SK-N-SH (cell line): Measurements from ENCODE around the gene IPO11.

Experiments
- GABPA ChIP-seq: IDR thresholded peaks from 2 replicates; pipeline ENCODE4 v1.4.0; 2012; ENCODE audit warnings: low read depth, mild to moderate bottlenecking
- MXI1 ChIP-seq: IDR thresholded peaks from 2 replicates; pipeline ENCODE4 v1.6.1; 2012; ENCODE audit warnings: mild to moderate bottlenecking, low read depth, low read length, improper control_type of control experiment
- POLR2AphosphoS5 ChIP-seq: IDR thresholded peaks from 2 replicates; pipeline ENCODE4 v1.6.1; 2012; ENCODE audit warnings: low read depth, low read length
- TAF1 ChIP-seq: IDR thresholded peaks from 2 replicates; pipeline ENCODE4 v1.6.1; 2012; ENCODE audit warnings: low read depth, mild to moderate bottlenecking, low read length, moderate library complexity, borderline replicate concordance
- TCF12 ChIP-seq: IDR thresholded peaks from 2 replicates; pipeline ENCODE4 v1.4.0; 2012
- TEAD4 ChIP-seq: IDR thresholded peaks from 2 replicates; pipeline ENCODE4 v1.4.0; 2012; ENCODE audit warnings: mild to moderate bottlenecking, borderline replicate concordance; ENCODE audit not compliant: insufficient read depth
- TF ChIP-seq, protein P1 (sequence below): fragments of 200-600 bp; sonication (generic); IDR thresholded peaks from 2 replicates; pipeline ENCODE4 v1.6.1; 2017; ENCODE audit warnings: antibody characterized with exemption, mild to moderate bottlenecking, moderate library complexity
- TF ChIP-seq, protein P2 (sequence below): IDR thresholded peaks from 2 replicates; pipeline ENCODE4 v1.4.0; 2012; ENCODE audit warnings: low read depth
- TF ChIP-seq, protein P3 (sequence below): IDR thresholded peaks from 2 replicates; pipeline ENCODE4; 2012

DNA sequence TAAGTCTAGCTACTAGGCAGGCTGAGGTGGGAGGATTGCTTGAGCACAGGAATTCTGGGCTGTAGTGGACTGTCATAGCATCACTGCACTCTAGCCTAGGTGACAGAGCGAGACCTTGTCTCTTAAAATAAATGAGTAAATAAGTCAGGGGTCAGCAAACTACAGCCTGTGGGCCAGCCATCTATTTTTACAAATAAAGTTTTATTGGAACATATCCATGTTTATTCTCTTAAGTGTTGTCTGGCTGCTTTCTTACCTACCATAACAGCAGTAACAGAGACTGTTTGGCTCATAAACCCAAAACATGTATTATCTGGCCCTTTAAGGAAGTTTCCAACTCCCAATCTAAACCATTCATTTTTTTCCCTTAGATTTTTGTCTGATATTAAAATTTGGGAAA is 38.5 kb upstream of the IPO11 start:
- TF ChIP-seq, protein P1, sequence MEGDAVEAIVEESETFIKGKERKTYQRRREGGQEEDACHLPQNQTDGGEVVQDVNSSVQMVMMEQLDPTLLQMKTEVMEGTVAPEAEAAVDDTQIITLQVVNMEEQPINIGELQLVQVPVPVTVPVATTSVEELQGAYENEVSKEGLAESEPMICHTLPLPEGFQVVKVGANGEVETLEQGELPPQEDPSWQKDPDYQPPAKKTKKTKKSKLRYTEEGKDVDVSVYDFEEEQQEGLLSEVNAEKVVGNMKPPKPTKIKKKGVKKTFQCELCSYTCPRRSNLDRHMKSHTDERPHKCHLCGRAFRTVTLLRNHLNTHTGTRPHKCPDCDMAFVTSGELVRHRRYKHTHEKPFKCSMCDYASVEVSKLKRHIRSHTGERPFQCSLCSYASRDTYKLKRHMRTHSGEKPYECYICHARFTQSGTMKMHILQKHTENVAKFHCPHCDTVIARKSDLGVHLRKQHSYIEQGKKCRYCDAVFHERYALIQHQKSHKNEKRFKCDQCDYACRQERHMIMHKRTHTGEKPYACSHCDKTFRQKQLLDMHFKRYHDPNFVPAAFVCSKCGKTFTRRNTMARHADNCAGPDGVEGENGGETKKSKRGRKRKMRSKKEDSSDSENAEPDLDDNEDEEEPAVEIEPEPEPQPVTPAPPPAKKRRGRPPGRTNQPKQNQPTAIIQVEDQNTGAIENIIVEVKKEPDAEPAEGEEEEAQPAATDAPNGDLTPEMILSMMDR = no peak
- TF ChIP-seq, protein P2, sequence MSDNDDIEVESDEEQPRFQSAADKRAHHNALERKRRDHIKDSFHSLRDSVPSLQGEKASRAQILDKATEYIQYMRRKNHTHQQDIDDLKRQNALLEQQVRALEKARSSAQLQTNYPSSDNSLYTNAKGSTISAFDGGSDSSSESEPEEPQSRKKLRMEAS = no peak
- TF ChIP-seq MXI1 = no peak
- no peak for TF ChIP-seq GABPA
- no peak for TF ChIP-seq TAF1
- no peak for TF ChIP-seq POLR2AphosphoS5
- TF ChIP-seq TCF12 = no peak
- TF ChIP-seq TEAD4 = no peak
- TF ChIP-seq, protein P3, sequence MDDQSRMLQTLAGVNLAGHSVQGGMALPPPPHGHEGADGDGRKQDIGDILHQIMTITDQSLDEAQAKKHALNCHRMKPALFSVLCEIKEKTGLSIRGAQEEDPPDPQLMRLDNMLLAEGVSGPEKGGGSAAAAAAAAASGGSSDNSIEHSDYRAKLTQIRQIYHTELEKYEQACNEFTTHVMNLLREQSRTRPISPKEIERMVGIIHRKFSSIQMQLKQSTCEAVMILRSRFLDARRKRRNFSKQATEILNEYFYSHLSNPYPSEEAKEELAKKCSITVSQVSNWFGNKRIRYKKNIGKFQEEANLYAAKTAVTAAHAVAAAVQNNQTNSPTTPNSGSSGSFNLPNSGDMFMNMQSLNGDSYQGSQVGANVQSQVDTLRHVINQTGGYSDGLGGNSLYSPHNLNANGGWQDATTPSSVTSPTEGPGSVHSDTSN = no peak
